GM12891 (cell line): ENCODE results near the gene PRDM16.

Experiments used
- POLR2A ChIP-seq: IDR thresholded peaks from 2 replicates; pipeline ENCODE4 v1.6.1; 2011; ENCODE audit warnings: low read depth, low read length, control low read depth
- POLR2AphosphoS5 ChIP-seq: IDR thresholded peaks from 2 replicates; pipeline ENCODE4 v1.6.1; 2011; ENCODE audit warnings: low read depth, low read length, control low read depth
- POU2F2 ChIP-seq: IDR thresholded peaks from 2 replicates; pipeline ENCODE4 v1.6.1; 2011; ENCODE audit warnings: low read depth, mild to moderate bottlenecking, control low read depth, low read length, moderate library complexity
- SPI1 ChIP-seq: IDR thresholded peaks from 2 replicates; pipeline ENCODE4 v1.6.1; 2011; ENCODE audit warnings: low read depth, low read length, control low read depth

DNA sequence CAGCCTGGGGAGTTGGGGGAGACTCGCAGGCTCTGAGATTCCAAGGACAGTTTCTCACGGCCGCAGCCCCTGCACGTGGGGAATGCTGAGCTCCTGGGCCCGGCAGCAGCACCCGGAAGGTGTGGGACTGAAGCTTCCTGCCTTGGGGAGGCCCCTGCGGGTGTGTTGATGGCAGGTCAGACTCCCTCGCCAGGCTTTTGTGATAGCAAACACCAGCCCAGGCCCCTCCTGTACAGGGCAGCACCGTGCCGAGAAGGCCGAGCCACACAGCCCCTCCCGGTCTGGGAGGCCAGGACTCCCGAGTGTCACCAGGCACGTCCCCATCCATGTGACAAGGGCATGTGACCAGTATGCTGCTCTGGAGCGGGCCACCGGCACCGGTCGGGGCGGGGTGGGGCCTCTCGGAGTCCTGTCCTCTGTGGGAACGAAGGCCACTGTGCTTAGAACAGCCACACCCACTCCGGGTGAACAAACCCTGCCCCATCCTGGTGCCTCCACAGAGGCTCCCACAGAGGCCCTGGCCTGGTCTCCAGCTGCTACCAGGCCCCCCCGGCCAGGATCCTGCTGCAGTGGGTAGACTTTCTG lies 354.3 kb downstream of the PRDM16 start:
- TF ChIP-seq POLR2A (no peak), POLR2AphosphoS5 (no peak), POU2F2 (no peak), SPI1 (no peak)
